Hematopoietic multipotent progenitor cell (in vitro differentiated cells): ENCODE data around the gene TTC23. TPM values are rescaled to one million over a fixed set of nuclear protein-coding genes. Genes with fewer than 3 reads are reported as not detected.

Experiments
- DNase-seq, 3 donors: peaks; one replicate each; pipeline ENCODE4 v3.0.0-alpha.2; 2011 to 2015; ENCODE audit warnings: low read depth in 2 of 3, low spot score in 2 of 3
- total RNA-seq: library from RNA; depleted of rRNA; stranded (reverse); fragments of >200 nt; gene quantifications from one replicate; pipeline ENCODE4 v1.2.3, GENCODE V29; 2012

The TTC23 gene
- total RNA-seq, 1 donor, result 4.6 TPM

- peak in 1 of 3 donors; percentile 5 for DNase-seq
Observed at GRCh38 chr15:99168601-99169580, 80.5 kb downstream of the TTC23 start.

GRCh38 chr15:99167640-99168039 lies 81.7 kb downstream of the TTC23 start:
- DNase-seq, result no peak

- no peak for DNase-seq
Observed at GRCh38 chr15:99167201-99167600, 82.2 kb downstream of the TTC23 start.

GRCh38 chr15:99165956-99166689 lies 83.3 kb downstream of the TTC23 start:
- no peak for DNase-seq

- DNase-seq, result no peak
Observed at GRCh38 chr15:99165020-99165790, 84.2 kb downstream of the TTC23 start.

- no peak for DNase-seq
Observed at GRCh38 chr15:99164119-99164518, 85.3 kb downstream of the TTC23 start.

GRCh38 chr15:99163271-99164062 lies 85.9 kb downstream of the TTC23 start:
- no peak for DNase-seq

GRCh38 chr15:99158626-99159412 lies 90.6 kb downstream of the TTC23 start:
- DNase-seq, result no peak

- no peak for DNase-seq
Observed at GRCh38 chr15:99157456-99157855, 91.9 kb downstream of the TTC23 start.

- no peak for DNase-seq
Observed at GRCh38 chr15:99155961-99156443, 93.4 kb downstream of the TTC23 start.

- DNase-seq, result no peak
Observed at GRCh38 chr15:99154271-99154670, 95.1 kb downstream of the TTC23 start.

- DNase-seq, result no peak
Observed at GRCh38 chr15:99153026-99153535, 96.3 kb downstream of the TTC23 start.

- DNase-seq, result no peak
Observed at GRCh38 chr15:99151156-99151555, 98.2 kb downstream of the TTC23 start.

GRCh38 chr15:99149366-99149765 lies 100.0 kb downstream of the TTC23 start:
- no peak for DNase-seq

GRCh38 chr15:99148851-99149276 lies 100.5 kb downstream of the TTC23 start:
- no peak for DNase-seq

- DNase-seq, result no peak
Observed at GRCh38 chr15:99146661-99147060, 102.7 kb downstream of the TTC23 start.

GRCh38 chr15:99145778-99146177 lies 103.6 kb downstream of the TTC23 start:
- no peak for DNase-seq

- DNase-seq, result no peak
Observed at GRCh38 chr15:99145005-99145404, 104.4 kb downstream of the TTC23 start.
